Chondrocyte (in vitro differentiated cells): ENCODE data around the gene RGSL1. TPM values are rescaled to one million over a fixed set of nuclear protein-coding genes. Genes with fewer than 3 reads are reported as not detected.

ENCODE experiments used
- DNase-seq: peaks from one replicate; pipeline ENCODE4 v3.0.0; 2021; ENCODE audit warnings: mixed read lengths, low spot score
- H3K27ac Mint-ChIP-seq: one replicate; pipeline ENCODE4 v1.8.0; 2021; ENCODE audit warnings: mild to moderate bottlenecking, moderate library complexity, mixed read lengths; ENCODE audit not compliant: unreplicated experiment
- H3K27me3 Mint-ChIP-seq: 2 replicates; pipeline ENCODE4 v1.8.0; 2021; ENCODE audit warnings: low read depth, mixed read lengths
- H3K36me3 Mint-ChIP-seq: 2 replicates; pipeline ENCODE4 v1.8.0; 2021; ENCODE audit warnings: low read depth, mixed read lengths
- H3K4me1 Mint-ChIP-seq: 2 replicates; pipeline ENCODE4 v1.8.0; 2021; ENCODE audit warnings: low read depth, mild to moderate bottlenecking, mixed read lengths
- H3K4me3 Mint-ChIP-seq: one replicate; pipeline ENCODE4 v1.8.0; 2021; ENCODE audit warnings: mild to moderate bottlenecking, moderate library complexity, mixed read lengths; ENCODE audit not compliant: unreplicated experiment
- H3K9me3 Mint-ChIP-seq: 2 replicates; pipeline ENCODE4 v1.8.0; 2021; ENCODE audit warnings: low read depth, mixed read lengths
- long read RNA-seq: library from polyadenylated mRNA; stranded (forward); transcript quantifications from one replicate; pipeline ENCODE4 v2.0.0, GENCODE V29; 2021
- total RNA-seq: library from RNA; stranded (reverse); gene quantifications from 3 replicates; pipeline ENCODE4 v1.2.1, GENCODE V29; 2021
- TF ChIP-seq, protein P1 (sequence below): fragments of 200-600 bp; sonication (generic); IDR thresholded peaks from 2 replicates; pipeline ENCODE4 v1.5.0; 2021; ENCODE audit warnings: antibody characterized with exemption, mild to moderate bottlenecking, moderate library complexity

Gene RGSL1
- not detected in 3 replicates for total RNA-seq
- long read RNA-seq: 0 reads

DNA sequence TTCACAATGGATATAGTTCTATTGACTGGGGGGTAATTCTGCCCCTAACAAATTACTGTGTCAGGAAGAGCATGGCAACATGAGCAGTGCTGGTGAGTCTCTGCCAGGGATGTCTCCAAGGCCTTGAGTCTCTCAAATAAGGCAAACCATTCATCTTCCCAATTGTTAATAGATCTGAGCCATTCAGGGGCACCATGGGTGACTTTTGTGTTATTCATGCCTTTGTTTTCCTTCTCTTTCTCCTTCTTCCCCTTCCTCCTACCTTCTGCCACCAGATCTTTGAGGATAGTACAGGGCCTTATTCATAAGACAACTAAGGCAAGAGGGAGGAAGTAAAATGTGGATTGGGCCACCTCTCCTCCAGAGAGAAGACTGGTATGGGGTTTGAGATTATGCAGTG lies at the start of gene RGSL1:
RGSL1 (plus strand) TSS at position 60 of the 400 bp plus-strand sequence; CDS start at position 80, 20 bp downstream.
- no peak within 1 kb of the TSS for H3K27ac Mint-ChIP-seq
- no peak for DNase-seq
- H3K27me3 Mint-ChIP-seq: peaks cover 24% of the 10 kb centered on the region

GRCh38 chr1:182400567-182400966 lies 49.4 kb upstream of the RGSL1 start, which contains the start of gene TEDDM1:
TSS of gene TEDDM1 (minus strand) at chr1:182400667. CDS start at chr1:182400485, 182 bp downstream.
- no peak within 1 kb of the TSS for H3K27ac Mint-ChIP-seq
- peaks cover 18% of the 10 kb centered on the region for H3K27me3 Mint-ChIP-seq
- H3K9me3 Mint-ChIP-seq: peaks cover 4% of the 10 kb centered on the region

More for the DNA sequence above, at the start of gene RGSL1:
- Mint-ChIP-seq H3K9me3 (no peaks in the 10 kb centered on the region), H3K36me3 (no peaks in the 10 kb centered on the region), H3K4me1 (no peaks in the 10 kb centered on the region), H3K4me3 (no peak within 1 kb of the TSS)
- TF ChIP-seq, protein P1, sequence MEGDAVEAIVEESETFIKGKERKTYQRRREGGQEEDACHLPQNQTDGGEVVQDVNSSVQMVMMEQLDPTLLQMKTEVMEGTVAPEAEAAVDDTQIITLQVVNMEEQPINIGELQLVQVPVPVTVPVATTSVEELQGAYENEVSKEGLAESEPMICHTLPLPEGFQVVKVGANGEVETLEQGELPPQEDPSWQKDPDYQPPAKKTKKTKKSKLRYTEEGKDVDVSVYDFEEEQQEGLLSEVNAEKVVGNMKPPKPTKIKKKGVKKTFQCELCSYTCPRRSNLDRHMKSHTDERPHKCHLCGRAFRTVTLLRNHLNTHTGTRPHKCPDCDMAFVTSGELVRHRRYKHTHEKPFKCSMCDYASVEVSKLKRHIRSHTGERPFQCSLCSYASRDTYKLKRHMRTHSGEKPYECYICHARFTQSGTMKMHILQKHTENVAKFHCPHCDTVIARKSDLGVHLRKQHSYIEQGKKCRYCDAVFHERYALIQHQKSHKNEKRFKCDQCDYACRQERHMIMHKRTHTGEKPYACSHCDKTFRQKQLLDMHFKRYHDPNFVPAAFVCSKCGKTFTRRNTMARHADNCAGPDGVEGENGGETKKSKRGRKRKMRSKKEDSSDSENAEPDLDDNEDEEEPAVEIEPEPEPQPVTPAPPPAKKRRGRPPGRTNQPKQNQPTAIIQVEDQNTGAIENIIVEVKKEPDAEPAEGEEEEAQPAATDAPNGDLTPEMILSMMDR: no peak

DNA sequence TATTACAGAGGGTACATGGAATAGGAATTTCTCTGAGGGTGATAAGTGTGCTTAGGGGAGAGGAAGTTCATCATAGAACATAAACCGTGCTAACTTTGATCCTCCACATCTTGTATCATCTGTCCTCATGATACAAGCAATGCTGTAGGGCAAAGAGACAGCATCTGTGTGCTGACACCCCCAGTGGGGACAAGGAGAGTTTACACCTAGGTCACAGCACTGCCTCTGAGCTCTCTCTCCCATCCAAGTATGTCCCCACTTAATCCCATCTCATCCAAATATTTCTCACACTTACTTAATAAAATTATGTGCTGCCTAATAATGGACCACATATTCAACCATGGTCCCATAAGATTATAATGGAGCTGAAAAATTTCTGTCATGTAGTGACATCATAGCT lies 45.2 kb upstream of the RGSL1 start:
- Mint-ChIP-seq H3K27ac (no peak overlapping the region), H3K9me3 (peaks cover 6% of the 10 kb centered on the region), H3K4me1 (no peaks in the 10 kb centered on the region), H3K36me3 (peaks cover 4% of the 10 kb centered on the region), H3K4me3 (no peak overlapping the region), H3K27me3 (peaks cover 31% of the 10 kb centered on the region)
- no peak for DNase-seq
- TF ChIP-seq, protein P1: peak; percentile 8

More at GRCh38 chr1:182400567-182400966, 49.4 kb upstream of the RGSL1 start, which contains the start of gene TEDDM1:
- Mint-ChIP-seq H3K4me1 (peaks cover 10% of the 10 kb centered on the region), H3K4me3 (no peak within 1 kb of the TSS), H3K36me3 (peaks cover 2% of the 10 kb centered on the region)
- DNase-seq: no peak
- TF ChIP-seq, protein P1: no peak

GRCh38 chr1:182405578-182405977 lies 44.4 kb upstream of the RGSL1 start:
- no peak for DNase-seq
- H3K27me3 Mint-ChIP-seq: peaks cover 31% of the 10 kb centered on the region
- H3K9me3 Mint-ChIP-seq: peaks cover 6% of the 10 kb centered on the region
- no peak overlapping the region for H3K27ac Mint-ChIP-seq
- peaks cover 4% of the 10 kb centered on the region for H3K36me3 Mint-ChIP-seq
- TF ChIP-seq, protein P1: no peak
- no peaks in the 10 kb centered on the region for H3K4me1 Mint-ChIP-seq
- no peak overlapping the region for H3K4me3 Mint-ChIP-seq

GRCh38 chr1:182406012-182406411 lies 43.9 kb upstream of the RGSL1 start:
- H3K36me3 Mint-ChIP-seq: peaks cover 4% of the 10 kb centered on the region
- TF ChIP-seq, protein P1: no peak
- peaks cover 31% of the 10 kb centered on the region for H3K27me3 Mint-ChIP-seq
- H3K4me3 Mint-ChIP-seq: no peak overlapping the region
- peaks cover 6% of the 10 kb centered on the region for H3K9me3 Mint-ChIP-seq
- H3K4me1 Mint-ChIP-seq: no peaks in the 10 kb centered on the region
- no peak for DNase-seq
- no peak overlapping the region for H3K27ac Mint-ChIP-seq
